Gastrocnemius medialis (tissue), 4 donors: ENCODE results near the gene EBP.

Source experiments
- CTCF ChIP-seq, 5 experiments: fragments of 450-650 bp in 3 of 5; fragments of 200-600 bp in 2 of 5; sonication (generic) in 2 of 5; IDR thresholded peaks in 4 of 5; conservative IDR thresholded peaks in 1 of 5; 1 replicate in 4 of 5; 2 replicates in 1 of 5; pipeline ENCODE4 v1.5.1; 2016 to 2019; ENCODE audit warnings: antibody characterized with exemption in 5 of 5, mild to moderate bottlenecking in 3 of 5, moderate library complexity in 3 of 5
- POLR2A ChIP-seq, 2 donors: fragments of 450-650 bp; IDR thresholded peaks; one replicate each; pipeline ENCODE4 v1.6.1; 2017; ENCODE audit warnings: antibody characterized with exemption in 2 of 2, mild to moderate bottlenecking in 2 of 2, moderate library complexity in 2 of 2

GRCh38 chrX:48531358-48531959, 9.9 kb downstream of the EBP start:
- TF ChIP-seq POLR2A (IDR thresholded peaks at IDR 0.05), result no peak
- no peak for TF ChIP-seq CTCF (IDR thresholded peaks at IDR 0.05 in 4 of 5, conservative IDR thresholded peaks at IDR 0.05 in 1 of 5)
